Endothelial cell of umbilical vein (primary cell): Measurements from ENCODE around the gene TM4SF18.

Source experiments
- EZH2 ChIP-seq: IDR thresholded peaks from 2 replicates; pipeline ENCODE4 v1.6.1; 2012; ENCODE audit warnings: borderline replicate concordance, low read depth, mild to moderate bottlenecking, moderate library complexity, low read length, inconsistent platforms; ENCODE audit not compliant: severe bottlenecking
- JUN ChIP-seq: IDR thresholded peaks from 2 replicates; pipeline ENCODE4 v1.6.1; 2011; ENCODE audit warnings: borderline replicate concordance, low read depth; ENCODE audit not compliant: insufficient read length, insufficient read depth
- MYC ChIP-seq: IDR thresholded peaks from one replicate; pipeline ENCODE4 v1.6.1; 2011; ENCODE audit warnings: mild to moderate bottlenecking, low read depth, low read length
- POLR2AphosphoS5 ChIP-seq: IDR thresholded peaks from 2 replicates; pipeline ENCODE4 v1.6.1; 2012; ENCODE audit warnings: low read depth, mild to moderate bottlenecking, control low read depth, low read length, moderate library complexity; ENCODE audit not compliant: insufficient read depth
- TF ChIP-seq, protein P1 (sequence below), 2 donors: IDR thresholded peaks; 1 replicate in 1 of 2; 2 replicates in 1 of 2; pipeline ENCODE4 v1.5.1; 2011; ENCODE audit warnings: low read length in 2 of 2, mild to moderate bottlenecking in 2 of 2, moderate library complexity in 2 of 2, control low read depth in 1 of 2, inconsistent platforms in 1 of 2, low read depth in 1 of 2; ENCODE audit not compliant: insufficient read depth in 1 of 2; ENCODE audit errors: extremely low read depth in 1 of 2
- TF ChIP-seq, protein P2 (sequence below): IDR thresholded peaks from 2 replicates; pipeline ENCODE4 v1.6.1; 2011; ENCODE audit not compliant: insufficient read depth, insufficient read length

DNA sequence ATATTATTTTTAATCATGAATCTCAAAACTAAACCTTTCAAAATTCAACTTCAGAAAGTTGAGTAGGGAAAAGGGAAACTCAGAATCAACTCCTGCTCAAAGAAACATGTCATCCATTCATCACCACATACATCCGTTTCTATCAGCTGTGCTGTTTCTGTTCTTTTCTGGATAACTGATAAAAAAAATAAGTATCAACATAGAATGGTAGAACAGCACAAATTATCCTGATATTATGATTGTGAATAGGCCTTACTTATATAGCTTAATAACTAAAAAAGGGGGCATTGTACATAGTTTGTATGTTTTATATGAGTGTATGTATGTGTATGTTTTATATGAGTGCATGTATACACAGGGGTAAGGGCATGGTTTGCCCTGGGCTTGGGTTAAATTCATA lies 41.0 kb upstream of the TM4SF18 start:
- TF ChIP-seq, protein P1, sequence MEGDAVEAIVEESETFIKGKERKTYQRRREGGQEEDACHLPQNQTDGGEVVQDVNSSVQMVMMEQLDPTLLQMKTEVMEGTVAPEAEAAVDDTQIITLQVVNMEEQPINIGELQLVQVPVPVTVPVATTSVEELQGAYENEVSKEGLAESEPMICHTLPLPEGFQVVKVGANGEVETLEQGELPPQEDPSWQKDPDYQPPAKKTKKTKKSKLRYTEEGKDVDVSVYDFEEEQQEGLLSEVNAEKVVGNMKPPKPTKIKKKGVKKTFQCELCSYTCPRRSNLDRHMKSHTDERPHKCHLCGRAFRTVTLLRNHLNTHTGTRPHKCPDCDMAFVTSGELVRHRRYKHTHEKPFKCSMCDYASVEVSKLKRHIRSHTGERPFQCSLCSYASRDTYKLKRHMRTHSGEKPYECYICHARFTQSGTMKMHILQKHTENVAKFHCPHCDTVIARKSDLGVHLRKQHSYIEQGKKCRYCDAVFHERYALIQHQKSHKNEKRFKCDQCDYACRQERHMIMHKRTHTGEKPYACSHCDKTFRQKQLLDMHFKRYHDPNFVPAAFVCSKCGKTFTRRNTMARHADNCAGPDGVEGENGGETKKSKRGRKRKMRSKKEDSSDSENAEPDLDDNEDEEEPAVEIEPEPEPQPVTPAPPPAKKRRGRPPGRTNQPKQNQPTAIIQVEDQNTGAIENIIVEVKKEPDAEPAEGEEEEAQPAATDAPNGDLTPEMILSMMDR (IDR thresholded peaks at IDR 0.05; ENCODE audit: extremely low read depth in 1 of 2, insufficient read depth in 1 of 2, low read depth in 1 of 2, low read length in 2 of 2) = no peak
- TF ChIP-seq MYC (no peak), JUN (no peak), EZH2 (no peak), POLR2AphosphoS5 (no peak)
- TF ChIP-seq, protein P2, sequence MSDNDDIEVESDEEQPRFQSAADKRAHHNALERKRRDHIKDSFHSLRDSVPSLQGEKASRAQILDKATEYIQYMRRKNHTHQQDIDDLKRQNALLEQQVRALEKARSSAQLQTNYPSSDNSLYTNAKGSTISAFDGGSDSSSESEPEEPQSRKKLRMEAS = no peak
